ENCODE results near the gene DYRK3.

- TF ChIP-seq POLR2A (IDR thresholded peaks at IDR 0.05) (no peak), CTCF (IDR thresholded peaks at IDR 0.05 in 8 of 11, conservative IDR thresholded peaks at IDR 0.05 in 3 of 11) (no peak)
These were observed 56.3 kb downstream of the DYRK3 start for GRCh38 chr1:206691604-206692003.
